IPS-18c (cell line): ENCODE results near the gene GYS1.

Source experiments
- H3K4me3 ChIP-seq: 2 replicates; pipeline ENCODE4 v1.7.0; 2013; ENCODE audit warnings: low read depth, mild to moderate bottlenecking, low read length, moderate library complexity; ENCODE audit not compliant: insufficient read depth
- H3K9me3 ChIP-seq: one replicate; pipeline ENCODE4 v1.6.1; 2013; ENCODE audit warnings: mild to moderate bottlenecking, low read length, moderate library complexity; ENCODE audit not compliant: control insufficient read depth, insufficient read depth

The GYS1 gene

DNA sequence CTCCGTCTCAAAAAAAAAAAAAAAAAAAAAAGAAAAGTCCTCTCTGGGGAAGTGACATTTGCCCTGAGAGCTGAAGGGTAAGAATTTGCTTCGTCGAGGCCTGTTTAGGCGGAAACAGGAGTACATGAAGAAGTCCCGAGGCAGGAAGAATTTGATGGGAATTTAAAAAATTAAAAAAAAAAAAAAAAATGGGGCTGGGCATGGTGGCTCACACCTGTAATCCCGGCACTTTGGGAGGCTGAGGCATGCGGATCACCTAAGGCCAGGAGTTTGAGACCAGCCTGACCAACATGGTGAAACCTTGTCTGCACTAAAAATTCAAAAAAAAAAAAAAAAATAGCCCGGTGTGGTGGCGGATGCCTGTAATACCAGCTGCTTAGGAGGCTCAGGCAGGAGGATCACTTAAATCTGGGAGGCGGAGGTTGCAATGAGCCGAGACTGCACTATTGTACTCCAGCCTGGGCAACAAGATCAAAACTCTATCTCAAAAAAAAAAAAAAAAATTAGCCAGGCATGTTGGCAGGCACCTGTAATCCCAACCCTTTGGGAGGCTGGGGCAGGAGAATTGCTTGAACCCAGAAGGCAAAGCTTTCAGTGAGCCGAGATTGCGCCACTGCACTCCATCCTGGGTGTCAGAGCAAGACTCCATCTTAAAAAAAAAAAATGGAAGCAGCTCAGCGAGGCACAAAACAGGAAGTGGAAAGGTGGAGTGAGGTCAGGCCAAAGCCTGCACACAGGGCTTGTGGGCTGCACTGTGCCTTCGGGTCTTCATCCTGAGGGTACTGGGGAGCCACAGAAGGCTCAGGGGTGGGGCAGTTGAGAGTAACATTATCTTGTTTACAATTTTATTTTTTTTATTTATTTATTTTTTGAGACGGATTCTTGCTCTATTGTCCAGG is 33.5 kb downstream of the GYS1 start:
- Histone ChIP-seq H3K9me3 (no peaks in the 10 kb centered on the region), H3K4me3 (no peak overlapping the region)

DNA sequence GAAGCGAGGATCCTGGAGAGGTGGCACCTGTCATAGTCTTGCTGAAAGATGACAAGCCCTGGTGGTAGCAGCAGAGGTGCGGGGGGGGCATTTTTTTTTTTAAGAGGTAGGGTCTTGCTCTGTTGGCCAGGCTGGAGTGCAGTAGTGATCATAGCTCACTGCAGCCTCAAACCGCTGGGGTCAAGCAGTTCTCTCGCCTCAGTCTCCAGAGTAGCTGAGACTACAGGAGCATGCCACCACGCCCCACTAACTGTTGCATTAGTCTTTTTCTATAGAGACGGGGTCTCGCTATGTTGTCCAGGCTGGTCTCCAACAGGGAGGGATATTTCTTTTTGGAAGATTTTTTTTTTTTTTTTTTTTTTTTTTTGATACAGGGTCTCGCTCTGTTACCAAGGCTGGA is 35.1 kb downstream of the GYS1 start:
- H3K9me3 ChIP-seq: no peaks in the 10 kb centered on the region
- H3K4me3 ChIP-seq: no peak overlapping the region

DNA sequence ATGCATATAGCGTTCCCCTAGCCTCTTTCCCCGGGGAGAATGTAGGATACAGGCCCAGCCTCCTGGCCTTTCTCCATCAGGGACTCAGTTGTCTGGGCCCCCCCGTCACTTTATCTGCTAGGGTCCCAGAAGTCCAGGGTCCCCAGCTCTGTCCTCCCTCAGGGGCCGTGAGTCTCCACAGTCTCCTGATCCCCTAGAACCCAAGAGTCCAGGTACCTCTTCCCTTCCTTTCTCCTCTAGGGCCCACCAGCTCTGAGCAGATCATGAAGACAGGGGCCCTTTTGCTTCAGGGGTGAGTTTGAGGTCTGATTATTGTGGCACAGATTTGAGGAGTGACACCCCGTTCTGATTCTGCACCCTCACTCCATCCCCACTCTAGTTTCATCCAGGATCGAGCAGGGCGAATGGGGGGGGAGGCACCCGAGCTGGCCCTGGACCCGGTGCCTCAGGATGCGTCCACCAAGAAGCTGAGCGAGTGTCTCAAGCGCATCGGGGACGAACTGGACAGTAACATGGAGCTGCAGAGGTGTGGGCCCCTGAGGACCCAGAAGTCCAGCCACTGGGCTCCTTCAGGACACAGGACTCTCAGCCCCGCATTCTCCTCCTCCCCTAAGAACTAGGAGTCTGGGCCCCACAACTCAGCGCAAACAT is 37.7 kb downstream of the GYS1 start:
- Histone ChIP-seq H3K9me3 (no peaks in the 10 kb centered on the region), H3K4me3 (peak overlapping the region; percentile 97)

DNA sequence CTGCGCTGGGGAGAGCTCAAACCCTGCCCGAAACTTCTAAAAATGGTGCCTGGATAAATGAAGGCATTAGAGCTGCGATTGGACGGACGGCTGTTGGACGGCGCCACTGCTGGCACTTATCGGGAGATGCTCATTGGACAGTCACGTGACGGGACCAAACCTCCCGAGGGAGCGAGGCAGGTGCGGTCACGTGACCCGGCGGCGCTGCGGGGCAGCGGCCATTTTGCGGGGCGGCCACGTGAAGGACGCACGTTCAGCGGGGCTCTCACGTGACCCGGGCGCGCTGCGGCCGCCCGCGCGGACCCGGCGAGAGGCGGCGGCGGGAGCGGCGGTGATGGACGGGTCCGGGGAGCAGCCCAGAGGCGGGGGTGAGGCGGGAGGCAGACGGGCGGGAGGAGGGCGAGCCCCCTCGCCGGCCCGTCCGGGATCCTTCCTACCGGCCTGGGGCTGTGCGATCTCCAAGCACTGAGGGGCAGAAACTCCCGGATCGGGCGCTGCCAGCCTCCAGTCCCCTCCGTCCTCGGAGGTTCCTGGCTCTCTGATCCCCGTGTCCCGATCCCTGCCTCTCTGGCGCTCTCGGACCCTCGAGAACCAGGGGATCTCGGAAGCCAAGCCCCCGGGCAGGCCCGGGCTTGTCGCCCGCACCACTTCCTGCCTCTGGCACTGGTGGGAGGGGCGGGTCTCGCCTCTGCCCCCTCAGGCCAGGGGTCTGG is 38.4 kb downstream of the GYS1 start, which contains the start of gene BAX:
TSS of gene BAX (plus strand) at position 281 of the 713 bp plus-strand sequence. CDS start at position 335, 54 bp downstream.
- H3K4me3 ChIP-seq: peak within 1 kb of the TSS; percentile 97
- no peaks in the 10 kb centered on the region for H3K9me3 ChIP-seq

DNA sequence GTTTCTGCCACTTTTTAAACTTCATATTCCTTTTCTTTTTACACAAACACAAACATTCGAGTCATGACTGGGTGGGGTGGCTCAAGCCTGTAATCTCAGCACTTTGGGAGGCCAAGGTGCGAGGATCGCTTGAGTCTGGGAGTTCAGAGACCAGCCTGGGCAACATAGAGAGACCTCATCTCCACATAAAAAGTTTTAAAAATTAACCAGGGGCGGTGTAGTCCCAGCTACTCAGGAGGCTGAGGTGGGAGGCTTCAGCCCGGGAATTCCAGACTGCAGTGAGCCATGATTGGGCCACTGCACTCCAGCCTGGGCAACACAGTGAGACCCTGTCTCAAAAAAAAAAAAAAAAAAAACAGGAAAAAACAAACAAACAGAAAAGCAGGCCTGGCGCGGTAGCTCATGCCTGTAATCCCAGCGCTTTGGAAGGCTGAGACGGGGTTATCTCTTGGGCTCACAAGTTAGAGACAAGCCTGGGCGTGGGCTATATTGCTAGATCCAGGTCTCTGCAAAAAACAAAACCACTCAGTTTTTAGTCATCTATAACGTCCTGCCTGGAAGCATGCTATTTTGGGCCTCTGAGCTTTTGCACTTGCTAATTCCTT is 39.0 kb downstream of the GYS1 start:
- Histone ChIP-seq H3K9me3 (no peaks in the 10 kb centered on the region), H3K4me3 (peak overlapping the region; percentile 97)

DNA sequence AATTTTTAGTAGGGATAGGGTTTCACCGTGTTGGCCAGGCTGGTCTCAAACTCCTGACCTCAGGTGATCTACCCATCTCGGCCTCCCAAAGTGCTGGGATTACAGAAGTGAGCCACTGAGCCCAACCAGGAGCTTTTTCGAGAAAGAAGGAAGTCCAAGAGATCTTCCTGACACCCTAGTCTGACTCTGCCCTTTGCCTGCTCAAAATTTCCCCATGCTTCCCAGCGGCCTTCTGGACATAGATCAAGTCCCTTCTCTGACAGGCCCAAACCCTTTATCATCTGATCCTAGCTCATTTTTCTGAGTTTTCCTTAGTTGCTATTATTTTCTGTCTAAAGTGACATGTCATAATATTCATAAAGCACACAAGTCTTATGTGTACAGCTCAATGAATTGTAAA is 40.0 kb downstream of the GYS1 start:
- no peaks in the 10 kb centered on the region for H3K9me3 ChIP-seq
- H3K4me3 ChIP-seq: no peak overlapping the region

DNA sequence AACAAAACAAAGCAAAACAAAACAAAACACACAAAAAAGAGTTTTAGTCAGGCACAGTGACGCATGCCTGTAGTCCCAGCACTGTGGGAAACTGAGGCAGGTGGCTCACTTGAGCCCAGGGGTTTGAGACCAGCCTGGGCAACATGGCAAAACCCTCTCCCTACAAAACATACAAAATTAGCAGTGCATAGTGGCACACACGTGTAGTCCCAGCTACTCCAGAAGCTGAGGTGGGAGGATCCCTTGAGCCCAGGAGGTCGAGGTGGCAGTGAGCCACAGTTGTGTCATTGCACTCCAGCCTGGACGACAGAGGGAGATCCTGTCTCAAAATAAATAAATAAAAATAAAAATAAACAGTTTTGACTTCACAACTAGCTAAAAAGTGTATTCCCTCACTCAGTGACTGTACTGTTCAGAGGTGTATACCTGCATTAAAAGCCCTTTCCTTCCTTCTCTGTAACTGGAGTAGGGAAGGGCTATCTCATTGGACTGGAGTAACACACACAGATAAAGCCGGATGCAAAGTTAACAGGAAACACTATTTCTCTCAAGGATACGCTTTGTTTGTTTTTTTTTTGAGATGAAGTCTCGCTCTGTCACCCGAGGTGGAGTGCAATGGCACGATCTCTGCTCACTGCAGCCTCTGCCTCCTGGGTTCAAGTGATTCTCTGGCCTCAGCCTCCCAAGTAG is 42.1 kb downstream of the GYS1 start:
- H3K9me3 ChIP-seq: no peaks in the 10 kb centered on the region
- no peak overlapping the region for H3K4me3 ChIP-seq

DNA sequence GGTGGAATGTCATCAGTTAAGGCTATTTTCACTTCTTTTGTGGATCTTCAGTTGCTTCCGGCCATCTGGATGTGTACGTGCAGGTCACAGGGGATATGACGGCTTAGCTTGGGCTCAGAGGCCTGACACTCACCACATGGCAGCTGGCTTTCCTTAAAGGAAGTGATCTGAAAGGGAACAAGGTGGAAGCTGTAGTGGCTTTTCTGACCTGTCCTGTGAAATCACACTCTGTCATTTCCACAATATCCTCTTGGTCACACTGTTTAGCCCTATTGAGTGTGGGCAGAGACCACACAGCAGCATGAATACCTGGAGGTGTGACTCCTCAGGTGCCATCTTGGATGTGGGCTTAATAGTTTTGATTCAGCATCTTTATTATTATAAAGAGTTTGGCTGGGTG is 43.0 kb downstream of the GYS1 start:
- no peaks in the 10 kb centered on the region for H3K9me3 ChIP-seq
- H3K4me3 ChIP-seq: no peak overlapping the region

DNA sequence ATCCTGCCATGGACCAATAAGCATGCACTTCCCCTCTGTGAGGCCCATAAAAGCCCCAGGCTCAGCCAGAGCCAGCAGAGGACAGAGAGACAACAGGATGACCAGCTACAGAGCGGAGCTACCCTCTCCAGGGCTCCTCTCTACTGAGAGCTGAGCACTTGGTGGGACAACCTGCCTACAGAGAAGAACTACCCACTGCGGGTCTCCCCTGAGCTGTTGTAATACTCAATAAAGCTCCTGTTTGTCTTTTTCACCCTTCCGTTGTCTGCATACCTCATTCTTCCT is 45.9 kb downstream of the GYS1 start:
- Histone ChIP-seq H3K4me3 (no peak overlapping the region), H3K9me3 (no peaks in the 10 kb centered on the region)

DNA sequence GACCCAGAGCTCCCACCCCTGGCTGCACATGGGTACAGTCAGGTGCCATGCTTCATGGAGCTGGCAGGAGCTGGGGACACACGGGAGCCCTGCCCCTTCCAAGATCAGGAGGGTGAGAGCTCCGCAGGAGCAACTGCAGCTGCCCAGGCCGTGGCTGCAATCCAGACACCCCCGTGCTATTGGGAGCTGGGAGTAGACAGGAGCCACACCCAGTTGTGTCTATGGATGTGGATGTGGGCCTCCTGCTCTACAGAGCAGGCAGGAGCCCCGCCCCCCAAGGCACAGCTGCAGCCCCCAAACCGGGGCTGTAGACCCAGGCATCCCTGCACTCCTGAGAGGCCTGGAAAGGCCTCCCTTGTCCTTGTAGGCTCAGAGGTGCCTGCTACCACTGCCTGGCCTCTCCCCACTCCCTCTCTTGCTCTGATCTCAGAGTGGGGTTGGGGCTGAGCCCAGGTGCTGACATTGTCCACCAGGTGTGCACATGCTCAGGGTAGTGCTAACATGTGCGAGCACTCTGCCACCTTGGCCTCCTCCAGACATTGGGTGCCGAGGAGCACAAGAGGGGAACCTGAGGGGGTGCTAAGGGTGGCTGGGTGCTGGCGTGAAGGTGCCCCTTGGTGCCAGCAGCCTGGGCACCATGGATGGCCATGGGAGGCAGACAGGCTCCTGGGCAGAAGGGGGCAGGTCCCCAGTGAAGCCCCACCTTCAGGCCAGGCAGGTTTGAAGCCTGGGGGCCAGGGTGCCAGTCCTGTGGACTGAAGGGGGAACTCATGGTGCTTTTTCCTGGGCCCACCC is 46.4 kb downstream of the GYS1 start:
- no peak overlapping the region for H3K4me3 ChIP-seq
- no peaks in the 10 kb centered on the region for H3K9me3 ChIP-seq

DNA sequence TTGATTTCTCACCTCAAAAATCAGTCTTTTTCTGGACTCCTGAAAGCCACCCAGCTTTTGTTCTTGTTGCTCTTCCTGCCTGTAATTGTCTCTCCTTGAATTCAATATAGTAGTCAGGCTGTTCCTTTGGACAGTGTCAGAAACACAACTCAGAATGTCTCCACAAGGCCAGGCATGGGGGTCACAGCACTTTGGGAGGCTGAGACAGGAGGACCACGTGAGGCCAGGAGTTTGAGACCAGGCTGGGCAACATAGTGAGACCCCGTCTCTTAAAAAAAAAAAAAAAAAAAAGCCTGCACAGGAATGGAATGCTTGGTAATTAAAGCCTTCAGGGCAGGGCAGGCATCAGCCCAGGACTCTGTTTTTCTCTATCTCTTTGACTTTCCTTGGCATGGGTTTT is 47.3 kb downstream of the GYS1 start:
- peaks cover under 1% of the 10 kb centered on the region for H3K9me3 ChIP-seq

DNA sequence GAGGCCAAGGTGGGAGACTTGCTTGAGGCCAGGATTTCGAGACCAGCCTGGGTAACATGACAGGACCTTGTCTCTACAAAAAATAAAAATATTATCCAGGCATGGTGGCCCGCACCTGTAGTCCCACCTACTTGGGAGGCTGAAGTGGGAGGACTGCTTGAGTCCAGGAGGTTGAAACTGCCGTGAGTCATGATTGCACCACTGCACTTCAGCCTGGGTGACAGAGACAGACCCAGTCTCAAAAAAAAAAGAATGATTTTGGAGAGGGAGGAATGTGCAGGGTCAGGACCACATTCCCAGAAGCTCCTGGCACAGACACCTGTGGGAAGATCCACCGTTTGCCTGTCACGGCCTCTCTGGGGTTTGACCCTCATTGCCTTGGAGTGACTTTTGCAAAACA is 47.7 kb downstream of the GYS1 start:
- H3K4me3 ChIP-seq: no peak overlapping the region
- peaks cover 3% of the 10 kb centered on the region for H3K9me3 ChIP-seq

More for the DNA sequence above, 47.3 kb downstream of the GYS1 start:
- no peak overlapping the region for H3K4me3 ChIP-seq

DNA sequence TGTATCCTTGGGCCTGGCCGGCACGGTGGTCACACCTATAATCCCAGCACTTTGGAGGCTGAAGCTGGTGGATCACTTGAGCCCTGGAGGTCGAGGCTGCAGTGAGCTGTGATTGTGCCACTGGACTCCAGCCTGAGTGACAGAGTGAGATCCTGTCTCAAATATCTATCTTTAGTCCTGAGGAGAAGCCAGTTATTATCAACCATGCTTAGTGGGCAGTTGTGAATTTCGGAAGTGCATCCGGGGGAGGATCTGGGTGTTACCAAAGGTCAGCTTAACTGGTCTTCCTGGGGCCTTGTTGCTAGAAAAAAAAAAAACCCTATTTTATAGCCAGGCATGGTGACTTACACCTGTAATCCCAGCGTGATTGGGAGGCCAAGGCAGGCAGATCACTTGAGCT is 50.0 kb downstream of the GYS1 start:
- Histone ChIP-seq H3K4me3 (no peak overlapping the region), H3K9me3 (peaks cover 3% of the 10 kb centered on the region)

DNA sequence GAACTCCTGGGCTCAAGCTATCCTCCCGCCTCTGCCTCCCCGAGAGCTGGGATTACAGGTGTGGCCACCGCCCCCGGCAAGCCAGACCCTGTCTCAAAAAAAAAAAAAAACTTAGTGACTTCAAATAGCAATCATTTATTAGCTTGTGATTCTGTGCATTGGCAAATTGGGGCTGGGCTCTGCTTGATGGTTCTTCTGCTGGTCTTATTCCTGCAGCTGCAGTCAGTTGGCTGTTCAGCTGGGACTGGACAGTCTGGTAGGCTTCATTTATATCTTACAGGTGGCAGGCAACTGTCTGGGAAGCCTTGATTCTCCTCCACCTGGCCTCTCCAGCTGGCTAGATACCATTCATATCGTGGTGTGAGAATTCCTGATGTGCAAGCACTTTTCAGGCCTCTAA is 52.2 kb downstream of the GYS1 start:
- peaks cover 3% of the 10 kb centered on the region for H3K9me3 ChIP-seq
- no peak overlapping the region for H3K4me3 ChIP-seq

DNA sequence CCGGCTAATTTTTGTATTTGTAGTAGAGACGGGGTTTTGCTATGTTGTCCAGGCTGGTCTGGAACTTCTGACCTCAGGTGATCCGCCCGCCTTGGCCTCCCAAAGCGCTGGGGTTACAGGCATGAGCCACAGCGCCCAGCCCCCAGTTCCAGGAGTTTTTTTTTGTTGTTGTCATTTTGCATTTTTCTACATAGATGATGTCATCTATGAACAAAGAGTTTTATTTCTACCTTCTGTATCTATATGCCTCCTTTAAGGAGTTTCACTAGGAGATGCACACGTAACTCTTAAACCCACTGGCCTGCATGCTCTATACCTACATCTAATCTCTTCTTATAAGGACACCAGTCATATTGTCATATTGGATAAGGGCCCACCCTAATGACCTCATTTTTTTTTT is 54.9 kb downstream of the GYS1 start:
- peaks cover 3% of the 10 kb centered on the region for H3K9me3 ChIP-seq
- H3K4me3 ChIP-seq: no peak overlapping the region

DNA sequence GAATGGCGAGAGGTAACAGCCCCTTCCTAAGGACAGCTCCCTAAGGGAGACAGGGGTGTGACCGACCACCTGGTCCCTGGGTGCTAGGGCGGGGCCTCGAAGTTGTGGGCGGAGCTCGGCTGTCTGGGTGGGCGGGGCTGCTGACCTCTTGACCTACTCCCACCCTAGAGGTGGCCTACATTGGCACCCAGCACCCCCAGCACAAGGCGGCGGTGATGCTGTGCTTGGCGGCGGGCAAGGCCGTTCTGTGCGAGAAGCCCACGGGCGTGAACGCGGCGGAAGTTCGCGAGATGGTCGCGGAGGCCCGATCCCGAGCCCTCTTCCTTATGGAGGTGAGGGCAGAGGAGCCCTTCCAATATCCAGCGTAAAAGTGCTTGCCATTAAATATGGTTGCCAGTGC is 57.2 kb downstream of the GYS1 start:
- Histone ChIP-seq H3K9me3 (peaks cover 3% of the 10 kb centered on the region), H3K4me3 (no peak overlapping the region)
